DOHH2 (cell line): ENCODE measurements around the gene ST6GALNAC5.

Experiments
- H3F3A ChIP-seq: fragments of 200-600 bp; sonication (generic), shearing (Covaris generic); 2 replicates; pipeline ENCODE4 v1.6.0; 2016; ENCODE audit warnings: antibody characterized with exemption, mild to moderate bottlenecking; ENCODE audit not compliant: control insufficient read depth, insufficient read depth
- H3K27ac ChIP-seq: fragments of 200-600 bp; sonication (generic); 2 replicates; pipeline ENCODE4 v1.5.1; 2014; ENCODE audit warnings: low read depth, mild to moderate bottlenecking, low read length, moderate library complexity
- H3K27me3 ChIP-seq: fragments of 200-600 bp; sonication (generic); 2 replicates; pipeline ENCODE4 v1.6.1; 2014; ENCODE audit warnings: mild to moderate bottlenecking, low read length, mixed read lengths; ENCODE audit not compliant: control insufficient read depth
- H3K36me3 ChIP-seq: fragments of 200-600 bp; sonication (generic); 2 replicates; pipeline ENCODE4 v1.6.1; 2014; ENCODE audit warnings: mild to moderate bottlenecking, low read length, moderate library complexity, mixed read lengths; ENCODE audit not compliant: control insufficient read depth
- H3K4me1 ChIP-seq: fragments of 200-600 bp; sonication (generic); 2 replicates; pipeline ENCODE4 v1.6.1; 2014; ENCODE audit warnings: mild to moderate bottlenecking, low read length, mixed read lengths; ENCODE audit not compliant: control insufficient read depth
- H3K4me2 ChIP-seq: fragments of 200-600 bp; sonication (generic); 2 replicates; pipeline ENCODE4 v1.6.0; 2014; ENCODE audit warnings: mild to moderate bottlenecking, low read length, moderate library complexity
- H3K4me3 ChIP-seq: fragments of 200-600 bp; sonication (generic); 2 replicates; pipeline ENCODE4 v1.5.1; 2014; ENCODE audit warnings: mild to moderate bottlenecking, low read length, mixed read lengths
- H3K79me2 ChIP-seq: fragments of 200-600 bp; sonication (generic); 2 replicates; pipeline ENCODE4 v1.6.1; 2014; ENCODE audit warnings: mild to moderate bottlenecking, low read length, mixed read lengths; ENCODE audit not compliant: control insufficient read depth
- H3K9me2 ChIP-seq: fragments of 200-600 bp; sonication (generic); replicated peaks from 2 replicates; pipeline ENCODE4 v1.6.1; 2014; ENCODE audit warnings: mild to moderate bottlenecking, low read length, mixed read lengths; ENCODE audit not compliant: control insufficient read depth
- H3K9me3 ChIP-seq: fragments of 200-600 bp; sonication (generic); 2 replicates; pipeline ENCODE4 v1.6.1; 2014; ENCODE audit warnings: antibody characterized with exemption, low read length, mixed read lengths; ENCODE audit not compliant: control insufficient read depth, insufficient read depth
- H4K20me1 ChIP-seq: fragments of 200-600 bp; sonication (generic); 2 replicates; pipeline ENCODE4 v1.6.0; 2014; ENCODE audit warnings: low read depth, mild to moderate bottlenecking, antibody characterized with exemption, low read length, moderate library complexity; ENCODE audit not compliant: control insufficient read depth, insufficient read depth
- EZH2phosphoT487 ChIP-seq: fragments of 200-600 bp; sonication (generic); IDR thresholded peaks from 2 replicates; pipeline ENCODE4 v1.6.1; 2017; ENCODE audit warnings: borderline replicate concordance, mild to moderate bottlenecking, antibody characterized with exemption, low read length, moderate library complexity, mixed read lengths
- TF ChIP-seq, protein P1 (sequence below): fragments of 200-600 bp; sonication (generic); IDR thresholded peaks from one replicate; pipeline ENCODE4 v1.5.1; 2014; ENCODE audit warnings: antibody characterized with exemption, mild to moderate bottlenecking, low read depth, low read length; ENCODE audit not compliant: poor library complexity, severe bottlenecking

The ST6GALNAC5 gene

DNA sequence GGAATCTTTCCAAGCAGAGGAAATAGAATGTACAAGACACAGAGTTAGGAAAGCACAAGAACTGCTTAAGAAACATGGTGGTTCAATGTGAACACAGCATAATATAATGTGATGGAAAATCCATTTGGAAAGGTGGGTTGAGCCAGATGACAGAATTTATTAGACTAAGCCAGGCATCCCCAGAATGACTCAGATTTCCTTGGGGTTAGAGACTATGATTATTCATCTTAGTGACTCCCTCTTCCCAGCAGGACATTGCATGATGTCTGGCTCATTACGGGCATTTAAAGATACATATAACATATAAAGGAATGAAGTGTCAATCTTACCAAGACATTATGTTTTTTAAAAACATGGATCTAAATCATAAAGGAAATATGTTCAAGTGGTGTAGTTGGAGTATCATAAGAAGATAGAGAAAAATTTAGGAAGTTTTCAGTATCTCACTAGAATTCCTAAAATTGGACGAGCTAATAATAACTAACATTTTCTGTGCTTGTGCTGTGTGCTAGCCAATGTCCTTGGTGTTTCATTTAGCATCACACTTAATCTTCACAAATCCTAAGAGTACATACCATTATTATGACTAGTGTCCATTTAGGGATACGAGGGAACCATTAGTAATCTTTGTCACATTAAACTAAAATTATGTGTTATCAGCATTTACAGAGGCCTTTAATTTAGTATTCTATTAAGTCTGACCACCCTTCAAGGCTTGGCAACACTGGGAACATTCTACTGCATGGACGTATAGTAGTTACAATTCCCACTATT lies 41.0 kb upstream of the ST6GALNAC5 start:
- H3K9me2 ChIP-seq, result no peaks in the 10 kb centered on the region
- H4K20me1 ChIP-seq, result no peaks in the 10 kb centered on the region
- no peak overlapping the region for H3K27ac ChIP-seq
- no peaks in the 10 kb centered on the region for H3K27me3 ChIP-seq
- H3K4me3 ChIP-seq, result no peak overlapping the region
- H3K36me3 ChIP-seq, result no peaks in the 10 kb centered on the region
- no peaks in the 10 kb centered on the region for H3K9me3 ChIP-seq
- H3F3A ChIP-seq, result no peaks in the 10 kb centered on the region
- no peak for TF ChIP-seq EZH2phosphoT487
- TF ChIP-seq, protein P1, sequence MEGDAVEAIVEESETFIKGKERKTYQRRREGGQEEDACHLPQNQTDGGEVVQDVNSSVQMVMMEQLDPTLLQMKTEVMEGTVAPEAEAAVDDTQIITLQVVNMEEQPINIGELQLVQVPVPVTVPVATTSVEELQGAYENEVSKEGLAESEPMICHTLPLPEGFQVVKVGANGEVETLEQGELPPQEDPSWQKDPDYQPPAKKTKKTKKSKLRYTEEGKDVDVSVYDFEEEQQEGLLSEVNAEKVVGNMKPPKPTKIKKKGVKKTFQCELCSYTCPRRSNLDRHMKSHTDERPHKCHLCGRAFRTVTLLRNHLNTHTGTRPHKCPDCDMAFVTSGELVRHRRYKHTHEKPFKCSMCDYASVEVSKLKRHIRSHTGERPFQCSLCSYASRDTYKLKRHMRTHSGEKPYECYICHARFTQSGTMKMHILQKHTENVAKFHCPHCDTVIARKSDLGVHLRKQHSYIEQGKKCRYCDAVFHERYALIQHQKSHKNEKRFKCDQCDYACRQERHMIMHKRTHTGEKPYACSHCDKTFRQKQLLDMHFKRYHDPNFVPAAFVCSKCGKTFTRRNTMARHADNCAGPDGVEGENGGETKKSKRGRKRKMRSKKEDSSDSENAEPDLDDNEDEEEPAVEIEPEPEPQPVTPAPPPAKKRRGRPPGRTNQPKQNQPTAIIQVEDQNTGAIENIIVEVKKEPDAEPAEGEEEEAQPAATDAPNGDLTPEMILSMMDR, result no peak
- H3K4me2 ChIP-seq, result no peak overlapping the region
- H3K79me2 ChIP-seq, result no peaks in the 10 kb centered on the region
- H3K4me1 ChIP-seq, result no peaks in the 10 kb centered on the region

DNA sequence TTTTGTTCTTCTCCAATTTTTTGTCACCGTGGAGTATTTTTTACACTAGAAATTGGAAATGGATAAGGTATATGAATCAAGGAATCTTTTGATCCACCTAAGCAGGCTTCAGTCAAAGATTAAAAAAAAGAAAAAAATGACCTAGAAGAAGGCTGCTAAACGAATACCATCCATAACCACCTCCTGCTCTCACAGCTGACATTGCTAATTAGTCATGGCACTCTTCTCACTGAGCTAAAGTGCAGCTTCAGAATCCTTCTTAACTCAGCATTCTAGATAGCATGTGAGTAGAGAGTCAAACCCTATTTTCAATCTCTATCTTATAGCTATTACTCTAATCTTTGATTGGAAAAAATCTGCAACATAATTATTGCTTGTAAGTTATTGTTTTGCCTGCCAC lies 40.2 kb upstream of the ST6GALNAC5 start:
- Histone ChIP-seq H3K27ac (no peak overlapping the region), H3K9me2 (no peaks in the 10 kb centered on the region), H4K20me1 (no peaks in the 10 kb centered on the region), H3F3A (no peaks in the 10 kb centered on the region), H3K4me3 (no peak overlapping the region), H3K4me2 (no peak overlapping the region), H3K4me1 (no peaks in the 10 kb centered on the region), H3K9me3 (no peaks in the 10 kb centered on the region), H3K27me3 (no peaks in the 10 kb centered on the region), H3K36me3 (no peaks in the 10 kb centered on the region), H3K79me2 (no peaks in the 10 kb centered on the region)
- TF ChIP-seq, protein P1, result no peak
- TF ChIP-seq EZH2phosphoT487, result no peak

DNA sequence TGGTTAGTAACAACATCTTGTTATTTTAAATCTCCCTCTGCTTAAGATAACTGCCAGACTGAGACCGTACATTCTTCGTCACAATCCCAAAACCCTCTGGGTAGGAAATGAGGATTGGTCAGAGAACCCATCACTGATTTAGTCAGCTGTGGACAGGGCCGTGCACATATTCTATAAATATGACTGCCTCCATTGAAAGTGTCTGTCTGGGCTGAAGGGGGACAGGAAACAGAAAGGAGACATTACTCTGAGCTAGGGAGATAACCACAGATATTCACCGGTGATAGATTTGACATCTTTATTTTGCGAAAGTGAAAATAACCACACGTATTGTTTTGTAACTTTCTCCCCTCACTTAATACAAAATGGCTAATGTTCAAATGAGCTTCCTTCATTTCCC lies 36.9 kb upstream of the ST6GALNAC5 start:
- no peak overlapping the region for H3K4me3 ChIP-seq
- no peaks in the 10 kb centered on the region for H3K4me1 ChIP-seq
- no peak overlapping the region for H3K27ac ChIP-seq
- H3F3A ChIP-seq, result no peaks in the 10 kb centered on the region
- H4K20me1 ChIP-seq, result no peaks in the 10 kb centered on the region
- no peak overlapping the region for H3K4me2 ChIP-seq
- no peaks in the 10 kb centered on the region for H3K27me3 ChIP-seq
- no peaks in the 10 kb centered on the region for H3K36me3 ChIP-seq
- H3K79me2 ChIP-seq, result no peaks in the 10 kb centered on the region
- no peak for TF ChIP-seq EZH2phosphoT487
- TF ChIP-seq, protein P1, result no peak
- H3K9me2 ChIP-seq, result no peaks in the 10 kb centered on the region
- H3K9me3 ChIP-seq, result no peaks in the 10 kb centered on the region
